ENCODE data around the gene HIF1AN. TPM values are rescaled to one million over a fixed set of nuclear protein-coding genes. Genes with fewer than 3 reads are reported as not detected.

HIF1AN gene
- total and polyA plus RNA-seq, 2 experiments from 2014 or later = 13.7 to 36.0 TPM

DNA sequence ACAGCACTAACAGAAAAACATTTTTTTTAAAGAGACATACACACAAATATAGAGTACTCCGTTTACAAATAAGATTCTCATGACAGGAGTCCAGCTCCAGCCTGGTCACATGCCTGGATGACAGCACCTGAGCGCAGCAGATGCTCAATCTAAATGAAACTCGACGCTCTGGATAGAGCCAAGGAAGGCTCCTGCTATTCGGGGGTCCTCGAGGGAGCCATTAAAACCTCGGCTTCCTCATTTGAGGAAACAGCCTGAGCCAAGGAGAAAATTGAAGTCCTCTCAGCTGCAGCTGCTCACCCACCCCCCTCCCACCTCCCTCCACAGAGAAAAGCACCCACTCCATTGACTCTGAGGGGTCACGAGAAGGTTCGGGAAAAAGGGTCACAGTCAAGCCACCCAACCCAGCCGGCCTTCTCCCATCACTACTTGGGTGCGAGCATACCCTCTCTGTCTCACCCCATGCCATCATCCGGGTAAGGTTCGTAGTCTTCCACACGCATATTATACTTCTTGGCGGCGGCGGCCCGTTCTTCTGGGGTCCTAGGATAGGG lies 6.7 kb upstream of the HIF1AN start:
- 11% methylated on average over 18 of the region's 18 CpGs for WGBS (ENCODE audit: low lambda C conversion rate, missing lambda C conversion rate)
- TF ChIP-seq CTCF (IDR thresholded peaks at IDR 0.05; ENCODE audit: poor library complexity) (no peak), EZH2phosphoT487 (IDR thresholded peaks at IDR 0.05; ENCODE audit: low read depth, severe bottlenecking, unreplicated experiment) (no peak), EZH2 (IDR thresholded peaks at IDR 0.05; ENCODE audit: borderline replicate concordance) (no peak)
- Histone ChIP-seq H3K27ac (peak overlapping the region; percentile 57), H3K9me2 (replicated peaks; ENCODE audit: insufficient read depth) (no peaks in the 10 kb centered on the region), H3K4me3 (peak overlapping the region; percentile 54), H3K4me1 (ENCODE audit: insufficient read depth) (peaks cover 8% of the 10 kb centered on the region), H3K27me3 (no peaks in the 10 kb centered on the region), H3K9me3 (ENCODE audit: low read depth) (no peaks in the 10 kb centered on the region), H3K4me2 (peak overlapping the region; percentile 95), H2AFZ (peak overlapping the region; percentile 86), H3K79me2 (peaks cover 32% of the 10 kb centered on the region), H3K36me3 (replicated peaks; ENCODE audit: insufficient read depth, low read depth) (no peaks in the 10 kb centered on the region), H4K20me1 (ENCODE audit: insufficient read depth, poor library complexity, severe bottlenecking) (peaks cover 4% of the 10 kb centered on the region)
- no peak for DNase-seq (ENCODE audit: low spot score)

DNA sequence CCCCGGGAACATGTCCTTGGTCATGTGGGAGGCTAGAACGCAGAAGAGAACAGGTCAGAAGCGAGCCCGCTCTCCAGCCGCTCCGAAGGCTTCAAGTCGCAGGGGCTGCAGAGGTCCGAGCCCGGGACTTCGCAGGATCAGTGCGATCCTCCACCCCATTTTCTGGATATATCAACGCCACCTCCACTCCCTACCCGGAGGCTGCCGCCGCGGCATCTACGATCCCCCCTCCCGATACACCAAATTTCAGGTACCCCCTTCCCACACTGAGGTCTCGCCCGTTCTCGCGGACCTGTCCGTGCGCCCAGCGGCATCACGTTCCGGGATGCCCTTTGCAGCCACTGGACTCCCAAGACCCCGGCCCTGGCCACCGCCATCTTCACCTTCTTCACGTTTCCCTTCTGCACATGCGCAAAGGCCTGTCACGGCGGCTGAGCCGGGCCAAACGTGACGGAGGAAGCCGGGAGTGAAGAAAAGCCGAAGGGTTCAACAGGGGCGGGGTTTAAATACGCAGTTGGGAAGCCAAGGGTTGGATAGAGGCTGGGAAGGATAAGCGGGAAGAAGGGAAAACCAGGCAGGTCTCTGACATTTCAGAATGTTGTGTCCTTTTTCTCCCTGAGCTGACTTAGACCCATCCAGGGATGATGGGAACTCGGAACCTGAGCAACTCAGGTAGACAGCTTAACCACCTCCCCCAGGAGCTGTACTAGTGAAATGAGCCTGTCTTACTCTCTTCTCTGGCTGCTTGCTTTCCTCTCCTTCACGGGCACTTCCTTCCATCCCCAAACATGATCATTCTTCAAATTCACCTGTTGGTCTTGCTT lies 6.1 kb upstream of the HIF1AN start, which contains the start of gene NDUFB8:
Gene NDUFB8, minus strand, starts transcription at position 397 of the 824 bp plus-strand sequence. Its CDS starts 20 bp downstream, at position 377.
- H3K27ac ChIP-seq = peak within 1 kb of the TSS; percentile 57
- H3K4me3 ChIP-seq = peak within 1 kb of the TSS; percentile 54
- peaks cover 32% of the 10 kb centered on the region for H3K79me2 ChIP-seq
- no peaks in the 10 kb centered on the region for H3K9me3 ChIP-seq (ENCODE audit: low read depth)
- TF ChIP-seq EZH2phosphoT487 (IDR thresholded peaks at IDR 0.05; ENCODE audit: low read depth, severe bottlenecking, unreplicated experiment) (no peak), CTCF (IDR thresholded peaks at IDR 0.05; ENCODE audit: poor library complexity) (no peak), EZH2 (IDR thresholded peaks at IDR 0.05; ENCODE audit: borderline replicate concordance) (no peak)
- H3K27me3 ChIP-seq = no peaks in the 10 kb centered on the region
- H2AFZ ChIP-seq = peak within 1 kb of the TSS; percentile 86
- no peaks in the 10 kb centered on the region for H3K36me3 ChIP-seq (replicated peaks; ENCODE audit: insufficient read depth, low read depth)
- peak within 1 kb of the TSS; percentile 95 for H3K4me2 ChIP-seq
- no peaks in the 10 kb centered on the region for H3K9me2 ChIP-seq (replicated peaks; ENCODE audit: insufficient read depth)
- H3K4me1 ChIP-seq (ENCODE audit: insufficient read depth) = peaks cover 8% of the 10 kb centered on the region
- WGBS (ENCODE audit: low lambda C conversion rate, missing lambda C conversion rate) = 3% methylated on average over 43 of the region's 43 CpGs
- peak; percentile 93 for DNase-seq (ENCODE audit: low spot score)
- peaks cover 4% of the 10 kb centered on the region for H4K20me1 ChIP-seq (ENCODE audit: insufficient read depth, poor library complexity, severe bottlenecking)

GRCh38 chr10:100531761-100532160 lies 4.0 kb upstream of the HIF1AN start:
- Histone ChIP-seq H3K27me3 (no peaks in the 10 kb centered on the region), H3K36me3 (replicated peaks; ENCODE audit: insufficient read depth, low read depth) (no peaks in the 10 kb centered on the region), H3K9me2 (replicated peaks; ENCODE audit: insufficient read depth) (no peaks in the 10 kb centered on the region), H3K4me1 (ENCODE audit: insufficient read depth) (peaks cover 14% of the 10 kb centered on the region), H3K4me3 (no peak overlapping the region), H3K79me2 (peaks cover 48% of the 10 kb centered on the region), H3K27ac (no peak overlapping the region), H3K4me2 (no peak overlapping the region), H2AFZ (no peak overlapping the region), H3K9me3 (ENCODE audit: low read depth) (no peaks in the 10 kb centered on the region), H4K20me1 (ENCODE audit: insufficient read depth, poor library complexity, severe bottlenecking) (peaks cover 10% of the 10 kb centered on the region)
- DNase-seq (ENCODE audit: low spot score) = no peak
- TF ChIP-seq EZH2 (IDR thresholded peaks at IDR 0.05; ENCODE audit: borderline replicate concordance) = no peak
- TF ChIP-seq CTCF (IDR thresholded peaks at IDR 0.05; ENCODE audit: poor library complexity) = no peak
- TF ChIP-seq EZH2phosphoT487 (IDR thresholded peaks at IDR 0.05; ENCODE audit: low read depth, severe bottlenecking, unreplicated experiment) = no peak

All from hepatocyte (in vitro differentiated cells).